Smooth muscle cell (in vitro differentiated cells): ENCODE results near the gene MEGF8. TPM values are rescaled to one million over a fixed set of nuclear protein-coding genes. Genes with fewer than 3 reads are reported as not detected.

Experiments
- DNase-seq: peaks from one replicate; lab custom pipeline; 2025; ENCODE audit not compliant: unreplicated experiment; lab: John Stamatoyannopoulos, UW
- H2AFZ ChIP-seq: fragments of 200-600 bp; sonication (generic); 2 replicates; pipeline ENCODE4 v1.6.0; 2016; ENCODE audit warnings: antibody characterized with exemption, low read depth, mild to moderate bottlenecking
- H3F3A ChIP-seq: fragments of 200-600 bp; sonication (generic); 2 replicates; pipeline ENCODE4 v1.6.0; 2017; ENCODE audit warnings: antibody characterized with exemption, low read depth
- H3K27ac ChIP-seq: fragments of 200-600 bp; sonication (generic); 2 replicates; pipeline ENCODE4 v1.5.1; 2016; ENCODE audit warnings: low read depth, mild to moderate bottlenecking
- H3K27me3 ChIP-seq: fragments of 200-600 bp; sonication (generic); 2 replicates; pipeline ENCODE4 v1.6.1; 2016; ENCODE audit warnings: low read depth, mild to moderate bottlenecking
- H3K36me3 ChIP-seq: fragments of 200-600 bp; sonication (generic); 2 replicates; pipeline ENCODE4 v1.5.1; 2016; ENCODE audit warnings: low read depth
- H3K4me1 ChIP-seq: fragments of 200-600 bp; sonication (generic); 2 replicates; pipeline ENCODE4 v1.5.1; 2016; ENCODE audit warnings: low read depth
- H3K4me2 ChIP-seq: fragments of 200-600 bp; sonication (generic); 2 replicates; pipeline ENCODE4 v1.6.0; 2016; ENCODE audit warnings: mild to moderate bottlenecking
- H3K4me3 ChIP-seq: fragments of 200-600 bp; sonication (generic); 2 replicates; pipeline ENCODE4 v1.5.1; 2016; ENCODE audit warnings: mild to moderate bottlenecking
- H3K79me2 ChIP-seq: fragments of 200-600 bp; sonication (generic); 2 replicates; pipeline ENCODE4 v1.6.0; 2016; ENCODE audit warnings: low read depth, mild to moderate bottlenecking
- H3K9ac ChIP-seq: fragments of 200-600 bp; sonication (generic); 2 replicates; pipeline ENCODE4 v1.6.0; 2016; ENCODE audit warnings: low read depth
- H3K9me3 ChIP-seq: fragments of 200-600 bp; sonication (generic); replicated peaks from 2 replicates; pipeline ENCODE4 v1.5.1; 2016; ENCODE audit warnings: low read depth
- H4K20me1 ChIP-seq: fragments of 200-600 bp; sonication (generic); 2 replicates; pipeline ENCODE4 v1.6.0; 2016; ENCODE audit warnings: low read depth
- CTCF ChIP-seq: fragments of 200-600 bp; sonication (generic); IDR thresholded peaks from 2 replicates; pipeline ENCODE4 v1.5.1; 2017; ENCODE audit warnings: borderline replicate concordance, mild to moderate bottlenecking, antibody characterized with exemption; ENCODE audit not compliant: insufficient read depth, poor library complexity, severe bottlenecking
- WGBS: methylation state at CpG from one replicate; pipeline ENCODE4 v1.1.7; 2016; ENCODE audit warnings: low lambda C conversion rate; 5-methylcytosine and 5-hydroxymethylcytosine counted together
- polyA plus RNA-seq: library from polyadenylated mRNA; unstranded; fragments of >200 nt; fragmentation: Nextera tagmentation; extraction: Ambion mirVana; gene quantifications from 2 replicates; pipeline ENCODE4 v1.2.1, GENCODE V29; 2016
- total RNA-seq: library from RNA; depleted of rRNA; stranded (reverse); fragments of >200 nt; gene quantifications from 2 replicates; pipeline ENCODE4 v1.2.3, GENCODE V29; 2014

MEGF8 gene
- total and polyA plus RNA-seq, 2 experiments from 2014 or later, result 8.2 to 16.4 TPM

DNA sequence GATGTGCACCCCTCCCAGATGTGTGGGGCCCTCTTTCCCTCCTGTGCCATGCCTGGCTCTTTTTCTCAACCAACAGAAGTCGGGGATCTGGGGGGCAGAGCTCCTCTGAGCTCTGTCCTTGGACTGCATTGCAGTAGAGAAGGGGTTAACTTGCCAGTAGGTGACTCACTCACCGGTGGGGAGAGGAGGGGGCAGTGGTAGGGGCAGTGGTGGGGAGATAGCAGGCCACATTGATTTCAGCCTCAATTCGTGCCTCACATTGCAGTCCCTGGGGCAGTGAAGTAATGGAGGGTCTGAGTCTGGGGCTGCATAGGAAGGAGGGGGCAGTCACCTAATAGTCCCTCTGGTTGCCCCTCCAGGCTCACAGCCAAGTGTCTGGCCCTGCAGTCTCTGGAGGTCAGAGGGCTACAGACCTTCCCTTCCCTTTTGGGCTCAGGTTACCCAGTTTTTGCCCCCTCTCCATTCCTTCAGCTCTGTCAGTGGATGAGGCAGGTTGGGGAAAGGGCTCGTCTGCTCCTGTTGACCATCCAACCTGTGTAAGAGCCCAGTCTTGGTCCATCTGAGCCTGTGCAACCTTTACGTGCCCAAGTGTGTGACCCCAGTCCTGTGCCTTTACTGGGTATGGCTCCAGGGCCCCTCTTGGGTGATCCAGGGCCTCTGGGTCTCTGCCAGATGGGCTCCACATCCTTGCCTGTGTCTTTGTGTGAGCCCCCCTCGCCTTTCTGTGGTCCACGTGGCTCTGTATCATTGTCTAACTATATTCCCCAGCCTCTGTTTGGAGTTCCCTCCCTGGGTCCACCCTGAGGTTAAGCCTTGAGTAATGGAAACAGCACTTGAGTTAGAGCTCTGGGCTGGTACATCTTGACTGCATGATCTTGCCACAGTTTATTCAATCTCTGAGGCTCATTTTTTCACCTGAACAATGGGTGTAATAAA lies 43.3 kb upstream of the MEGF8 start:
- H3K27ac ChIP-seq, result peak overlapping the region; percentile 97
- no peaks in the 10 kb centered on the region for H3K27me3 ChIP-seq
- peak overlapping the region; percentile 78 for H3K9ac ChIP-seq
- no peaks in the 10 kb centered on the region for H3K36me3 ChIP-seq
- TF ChIP-seq CTCF, result no peak
- peaks cover 43% of the 10 kb centered on the region for H3K4me1 ChIP-seq
- H3K4me3 ChIP-seq, result peak overlapping the region; percentile 94
- no peaks in the 10 kb centered on the region for H3K9me3 ChIP-seq
- no peak for DNase-seq
- no peak overlapping the region for H2AFZ ChIP-seq
- H3K79me2 ChIP-seq, result peaks cover 12% of the 10 kb centered on the region
- H3F3A ChIP-seq, result peaks cover 36% of the 10 kb centered on the region
- peak overlapping the region; percentile 95 for H3K4me2 ChIP-seq
- H4K20me1 ChIP-seq, result peaks cover 40% of the 10 kb centered on the region
- WGBS, result 13% methylated on average over 7 of the region's 7 CpGs

DNA sequence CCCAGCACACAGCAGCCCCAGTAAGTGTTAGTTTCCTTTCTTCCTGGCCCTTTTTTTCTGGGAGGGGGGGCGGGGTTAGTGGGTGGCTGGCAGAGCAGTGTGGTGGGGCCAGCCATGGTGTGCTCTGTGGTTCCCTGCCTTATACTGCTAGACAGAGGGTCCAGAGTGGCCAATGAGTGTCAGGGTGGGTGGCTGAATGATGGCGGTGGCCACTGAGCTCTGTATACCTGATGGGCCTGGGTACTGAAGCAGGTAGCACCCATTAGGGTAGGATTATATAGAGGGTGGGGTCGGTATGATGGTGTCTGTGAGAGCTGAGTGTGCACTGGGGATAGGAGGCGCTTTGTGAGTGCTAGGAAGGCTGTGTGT lies 42.6 kb upstream of the MEGF8 start:
- H3K9me3 ChIP-seq, result no peaks in the 10 kb centered on the region
- H3K79me2 ChIP-seq, result peaks cover 12% of the 10 kb centered on the region
- peak overlapping the region; percentile 40 for H3K4me3 ChIP-seq
- no peaks in the 10 kb centered on the region for H3K27me3 ChIP-seq
- peak overlapping the region; percentile 95 for H3K4me2 ChIP-seq
- TF ChIP-seq CTCF, result no peak
- peaks cover 38% of the 10 kb centered on the region for H4K20me1 ChIP-seq
- no peak overlapping the region for H3K9ac ChIP-seq
- no peak for DNase-seq
- 43% methylated on average over 4 of the region's 4 CpGs for WGBS
- H3K4me1 ChIP-seq, result peaks cover 37% of the 10 kb centered on the region
- no peak overlapping the region for H2AFZ ChIP-seq
- peaks cover 36% of the 10 kb centered on the region for H3F3A ChIP-seq
- H3K27ac ChIP-seq, result peak overlapping the region; percentile 97
- no peaks in the 10 kb centered on the region for H3K36me3 ChIP-seq

DNA sequence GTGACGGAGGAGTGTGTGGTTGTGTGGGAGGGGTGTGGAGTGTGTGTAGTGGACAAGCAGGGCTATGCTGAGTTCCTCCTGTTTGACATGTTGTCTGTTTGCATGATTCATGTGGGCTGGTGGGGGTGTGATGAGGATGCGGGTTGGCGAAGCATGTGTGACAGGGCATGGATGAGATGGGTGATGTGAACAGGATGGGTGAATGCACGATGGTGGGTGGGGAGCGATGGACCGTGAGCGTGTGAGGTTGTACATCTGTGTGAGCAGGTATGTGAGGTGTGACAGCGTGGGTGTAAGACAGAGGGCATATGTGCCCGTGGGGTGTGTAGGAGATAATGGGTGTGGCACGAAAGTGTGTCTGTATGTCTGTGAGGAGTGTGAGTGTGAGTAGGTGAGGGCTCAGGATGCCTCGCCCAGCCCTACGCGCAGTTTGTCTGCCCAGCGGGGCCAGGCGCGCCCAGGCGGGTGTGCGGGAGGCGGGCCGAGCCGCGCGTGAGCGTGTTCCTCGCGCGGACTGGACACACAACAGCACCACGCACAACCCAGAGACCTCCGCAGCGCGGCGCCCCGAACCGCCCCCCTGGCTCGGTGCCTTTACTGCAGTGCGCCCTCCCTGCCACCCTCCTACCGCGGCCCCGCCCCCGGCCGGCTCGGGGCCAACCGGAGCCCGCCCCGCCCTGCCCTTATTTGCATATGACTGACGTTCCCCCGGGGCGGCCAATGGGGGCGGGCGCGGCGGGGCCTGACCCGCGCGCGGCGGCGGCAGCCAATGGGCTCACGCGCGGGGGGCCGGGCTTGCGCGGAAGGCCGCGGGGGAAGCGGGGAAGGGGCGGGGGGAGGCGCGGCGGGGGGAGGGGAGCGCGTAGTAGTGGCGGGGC lies 42.0 kb upstream of the MEGF8 start:
- Histone ChIP-seq H4K20me1 (peaks cover 42% of the 10 kb centered on the region), H3K4me3 (peak overlapping the region; percentile 40), H2AFZ (no peak overlapping the region), H3F3A (peaks cover 33% of the 10 kb centered on the region), H3K9ac (peak overlapping the region; percentile 49), H3K27me3 (no peaks in the 10 kb centered on the region), H3K36me3 (no peaks in the 10 kb centered on the region), H3K27ac (peak overlapping the region; percentile 97), H3K79me2 (peaks cover 12% of the 10 kb centered on the region), H3K9me3 (no peaks in the 10 kb centered on the region), H3K4me1 (peaks cover 36% of the 10 kb centered on the region), H3K4me2 (peak overlapping the region; percentile 95)
- TF ChIP-seq CTCF, result no peak
- 10% methylated on average over 11 of the region's 74 CpGs for WGBS
- peak; percentile 90 for DNase-seq
